Prostate gland (tissue), 2 donors: ENCODE data around the gene KRT40.

Source experiments
- CTCF ChIP-seq, 4 experiments: fragments of 200-600 bp in 2 of 4; fragments of 450-650 bp in 2 of 4; sonication (generic) in 2 of 4; IDR thresholded peaks; 1 replicate in 3 of 4; 2 replicates in 1 of 4; pipeline ENCODE4 v1.5.1; 2016 to 2019; ENCODE audit warnings: antibody characterized with exemption in 4 of 4, mild to moderate bottlenecking in 2 of 4, moderate library complexity in 2 of 4
- POLR2AphosphoS5 ChIP-seq: sonication (generic); formaldehyde crosslinking; IDR thresholded peaks from one replicate; pipeline ENCODE4 v1.6.1; 2017; ENCODE audit warnings: antibody characterized with exemption

DNA sequence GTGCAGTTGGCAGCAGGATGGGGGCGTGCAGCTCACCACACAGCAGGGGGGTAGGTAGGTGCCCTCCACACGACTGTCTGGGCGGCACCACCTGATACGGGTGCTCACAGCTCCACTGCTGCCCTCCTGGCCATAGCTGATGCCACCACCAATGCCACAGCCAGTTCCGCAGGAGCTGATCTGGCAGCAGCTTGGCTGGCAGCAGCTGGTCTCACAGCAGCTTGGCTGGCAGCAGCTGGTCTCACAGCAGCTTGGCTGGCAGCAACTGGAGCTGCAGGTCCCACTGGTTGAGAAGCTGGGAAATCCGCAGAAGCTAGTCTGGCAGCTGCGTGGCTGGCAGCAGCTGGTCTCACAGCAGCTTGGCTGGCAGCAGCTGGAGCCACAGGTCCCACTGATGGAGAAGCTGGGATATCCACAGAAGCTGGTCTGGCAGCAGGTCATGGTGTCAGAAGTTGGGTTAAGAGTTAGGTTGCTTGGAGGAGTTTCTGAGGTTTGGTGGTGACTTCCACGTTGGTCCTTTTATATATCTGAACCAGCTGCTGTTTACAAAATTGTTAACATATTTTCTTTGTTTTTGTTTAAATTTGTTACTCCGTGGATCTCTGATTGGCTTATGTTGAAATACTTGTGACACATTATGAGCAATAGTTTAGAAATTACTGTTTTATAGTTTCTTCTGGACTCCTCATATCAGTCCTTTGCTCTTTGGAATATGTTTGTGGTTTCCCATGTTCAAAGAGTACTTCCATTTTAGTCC is 42.8 kb upstream of the KRT40 start, which contains the start of gene KRTAP1-5:
- no peak for TF ChIP-seq POLR2AphosphoS5
- TF ChIP-seq CTCF (IDR thresholded peaks at IDR 0.05) = no peak
